GM23338 (cell line): Measurements from ENCODE around the gene TEKT5. TPM values are rescaled to one million over a fixed set of nuclear protein-coding genes. Genes with fewer than 3 reads are reported as not detected.

Experiments used
- ATAC-seq: fragments of 200-7000 bp; cut with Tn5 transposase; 3 replicates; pipeline ENCODE4 v1.9.1; 2020
- DNase-seq: peaks from one replicate; pipeline ENCODE4 v3.0.0-alpha.2; 2015; ENCODE audit warnings: low spot score
- H2AFZ ChIP-seq: fragments of 200-600 bp; sonication (generic); 2 replicates; pipeline ENCODE4 v1.8.0; 2016; ENCODE audit warnings: antibody characterized with exemption, mild to moderate bottlenecking, moderate library complexity
- H3F3A ChIP-seq: fragments of 200-600 bp; sonication (generic); replicated peaks from 2 replicates; pipeline ENCODE4 v1.8.0; 2017; ENCODE audit warnings: antibody characterized with exemption, mixed run types, low read depth
- H3K27ac ChIP-seq: fragments of 200-600 bp; sonication (generic); 2 replicates; pipeline ENCODE4 v1.6.1; 2016; ENCODE audit warnings: low read depth
- H3K27me3 ChIP-seq: fragments of 200-600 bp; sonication (generic); 2 replicates; pipeline ENCODE4 v1.8.0; 2016; ENCODE audit warnings: mild to moderate bottlenecking, mixed run types, moderate library complexity; ENCODE audit not compliant: insufficient read depth
- H3K36me3 ChIP-seq: fragments of 200-600 bp; sonication (generic); 2 replicates; pipeline ENCODE4 v1.8.0; 2016; ENCODE audit warnings: mild to moderate bottlenecking; ENCODE audit not compliant: insufficient read depth
- H3K4me1 ChIP-seq: fragments of 200-600 bp; sonication (generic); 2 replicates; pipeline ENCODE4 v1.8.0; 2016; ENCODE audit warnings: mild to moderate bottlenecking, moderate library complexity; ENCODE audit not compliant: insufficient read depth
- H3K4me2 ChIP-seq: fragments of 200-600 bp; sonication (generic); 2 replicates; pipeline ENCODE4 v1.7.1; 2017; ENCODE audit warnings: mixed run types
- H3K4me3 ChIP-seq: fragments of 200-600 bp; sonication (generic); 2 replicates; pipeline ENCODE4 v1.6.1; 2016; ENCODE audit warnings: mixed run types
- H3K79me2 ChIP-seq: fragments of 200-600 bp; sonication (generic); replicated peaks from 2 replicates; pipeline ENCODE4 v1.8.0; 2017; ENCODE audit warnings: mild to moderate bottlenecking; ENCODE audit not compliant: insufficient read depth
- H3K9me2 ChIP-seq: fragments of 200-600 bp; sonication (generic); 2 replicates; pipeline ENCODE4 v1.8.0; 2017; ENCODE audit not compliant: insufficient read depth
- H4K20me1 ChIP-seq: fragments of 200-600 bp; sonication (generic); replicated peaks from 2 replicates; pipeline ENCODE4 v1.8.0; 2017; ENCODE audit warnings: mild to moderate bottlenecking; ENCODE audit not compliant: insufficient read depth
- H3K27ac Mint-ChIP-seq: 2 replicates; pipeline ENCODE4 v1.8.0; 2020; ENCODE audit warnings: inconsistent platforms, mild to moderate bottlenecking, moderate library complexity, mixed read lengths
- H3K27me3 Mint-ChIP-seq: 3 replicates; pipeline ENCODE4 v1.8.0; 2022; ENCODE audit warnings: low read depth, mild to moderate bottlenecking, moderate library complexity, mixed read lengths, inconsistent platforms; ENCODE audit not compliant: insufficient read depth, poor library complexity
- H3K36me3 Mint-ChIP-seq: 3 replicates; pipeline ENCODE4 v1.8.0; 2021; ENCODE audit warnings: low read depth, mild to moderate bottlenecking, inconsistent platforms, moderate library complexity, mixed read lengths
- H3K4me1 Mint-ChIP-seq: 3 replicates; pipeline ENCODE4 v1.8.0; 2020; ENCODE audit warnings: mild to moderate bottlenecking, inconsistent platforms, mixed read lengths
- H3K4me3 Mint-ChIP-seq: 3 replicates; pipeline ENCODE4 v1.8.0; 2021; ENCODE audit warnings: moderate library complexity, mild to moderate bottlenecking, inconsistent platforms, mixed read lengths
- H3K9me3 Mint-ChIP-seq: 3 replicates; pipeline ENCODE4 v1.8.0; 2020; ENCODE audit warnings: moderate library complexity, mild to moderate bottlenecking, inconsistent platforms, mixed read lengths
- EZH2phosphoT487 ChIP-seq: fragments of 200-600 bp; sonication (generic); IDR thresholded peaks from one replicate; pipeline ENCODE4 v1.8.1; 2018; ENCODE audit warnings: antibody characterized with exemption; ENCODE audit not compliant: unreplicated experiment
- JUNB ChIP-seq: IDR thresholded peaks from one replicate; pipeline ENCODE4 v1.6.1; 2016; ENCODE audit warnings: antibody characterized with exemption; ENCODE audit not compliant: unreplicated experiment
- NANOG ChIP-seq: IDR thresholded peaks from 2 replicates; pipeline ENCODE4 v1.6.1; 2016; ENCODE audit warnings: antibody characterized with exemption, borderline replicate concordance
- ZNF114 ChIP-seq: fragments of 250-450 bp; sonication (Bioruptor Pico); IDR thresholded peaks from 2 replicates; pipeline ENCODE4 v1.5.0; 2020; ENCODE audit warnings: mild to moderate bottlenecking, moderate library complexity
- ZNF331 ChIP-seq: fragments of 250-450 bp; sonication (Bioruptor Pico); IDR thresholded peaks from 2 replicates; pipeline ENCODE4 v1.5.0; 2020; ENCODE audit warnings: low read depth, mild to moderate bottlenecking, moderate library complexity
- polyA plus RNA-seq: library from polyadenylated mRNA; unstranded; fragments of >200 nt; fragmentation: Nextera tagmentation; extraction: Ambion mirVana; gene quantifications from 2 replicates; pipeline ENCODE4 v1.2.1, GENCODE V29; 2016
- total RNA-seq: library from RNA; depleted of rRNA; stranded (reverse); fragments of >200 nt; shearing (Covaris generic); gene quantifications from 2 replicates; pipeline ENCODE4 v1.2.3, GENCODE V29; 2014
- TF ChIP-seq, protein P1 (sequence below): fragments of 250-450 bp; sonication (Bioruptor Pico); IDR thresholded peaks from 2 replicates; pipeline ENCODE4 v1.5.0; 2020; ENCODE audit warnings: mild to moderate bottlenecking, moderate library complexity

TEKT5 gene
- total and polyA plus RNA-seq, 2 experiments from 2014 or later: 0.52 TPM; not detected in 1

DNA sequence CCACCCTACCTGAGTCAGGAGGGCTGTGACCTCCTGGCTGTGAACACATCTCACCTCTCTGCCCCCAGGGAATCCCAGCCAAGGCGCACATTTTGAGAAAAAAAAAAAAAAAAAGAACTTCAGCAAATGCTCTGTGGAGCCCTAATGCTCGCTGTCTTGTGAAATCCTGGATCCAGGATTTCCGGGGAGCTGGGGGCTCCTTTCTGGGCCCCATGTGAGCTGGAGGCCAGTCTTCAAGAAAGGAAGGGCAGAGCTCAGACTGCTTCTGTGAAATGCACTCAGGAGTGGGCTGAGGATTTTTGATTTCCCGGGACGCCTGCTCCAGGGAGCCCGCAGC is 78.3 kb downstream of the TEKT5 start (continued):
- TF ChIP-seq, protein P1, sequence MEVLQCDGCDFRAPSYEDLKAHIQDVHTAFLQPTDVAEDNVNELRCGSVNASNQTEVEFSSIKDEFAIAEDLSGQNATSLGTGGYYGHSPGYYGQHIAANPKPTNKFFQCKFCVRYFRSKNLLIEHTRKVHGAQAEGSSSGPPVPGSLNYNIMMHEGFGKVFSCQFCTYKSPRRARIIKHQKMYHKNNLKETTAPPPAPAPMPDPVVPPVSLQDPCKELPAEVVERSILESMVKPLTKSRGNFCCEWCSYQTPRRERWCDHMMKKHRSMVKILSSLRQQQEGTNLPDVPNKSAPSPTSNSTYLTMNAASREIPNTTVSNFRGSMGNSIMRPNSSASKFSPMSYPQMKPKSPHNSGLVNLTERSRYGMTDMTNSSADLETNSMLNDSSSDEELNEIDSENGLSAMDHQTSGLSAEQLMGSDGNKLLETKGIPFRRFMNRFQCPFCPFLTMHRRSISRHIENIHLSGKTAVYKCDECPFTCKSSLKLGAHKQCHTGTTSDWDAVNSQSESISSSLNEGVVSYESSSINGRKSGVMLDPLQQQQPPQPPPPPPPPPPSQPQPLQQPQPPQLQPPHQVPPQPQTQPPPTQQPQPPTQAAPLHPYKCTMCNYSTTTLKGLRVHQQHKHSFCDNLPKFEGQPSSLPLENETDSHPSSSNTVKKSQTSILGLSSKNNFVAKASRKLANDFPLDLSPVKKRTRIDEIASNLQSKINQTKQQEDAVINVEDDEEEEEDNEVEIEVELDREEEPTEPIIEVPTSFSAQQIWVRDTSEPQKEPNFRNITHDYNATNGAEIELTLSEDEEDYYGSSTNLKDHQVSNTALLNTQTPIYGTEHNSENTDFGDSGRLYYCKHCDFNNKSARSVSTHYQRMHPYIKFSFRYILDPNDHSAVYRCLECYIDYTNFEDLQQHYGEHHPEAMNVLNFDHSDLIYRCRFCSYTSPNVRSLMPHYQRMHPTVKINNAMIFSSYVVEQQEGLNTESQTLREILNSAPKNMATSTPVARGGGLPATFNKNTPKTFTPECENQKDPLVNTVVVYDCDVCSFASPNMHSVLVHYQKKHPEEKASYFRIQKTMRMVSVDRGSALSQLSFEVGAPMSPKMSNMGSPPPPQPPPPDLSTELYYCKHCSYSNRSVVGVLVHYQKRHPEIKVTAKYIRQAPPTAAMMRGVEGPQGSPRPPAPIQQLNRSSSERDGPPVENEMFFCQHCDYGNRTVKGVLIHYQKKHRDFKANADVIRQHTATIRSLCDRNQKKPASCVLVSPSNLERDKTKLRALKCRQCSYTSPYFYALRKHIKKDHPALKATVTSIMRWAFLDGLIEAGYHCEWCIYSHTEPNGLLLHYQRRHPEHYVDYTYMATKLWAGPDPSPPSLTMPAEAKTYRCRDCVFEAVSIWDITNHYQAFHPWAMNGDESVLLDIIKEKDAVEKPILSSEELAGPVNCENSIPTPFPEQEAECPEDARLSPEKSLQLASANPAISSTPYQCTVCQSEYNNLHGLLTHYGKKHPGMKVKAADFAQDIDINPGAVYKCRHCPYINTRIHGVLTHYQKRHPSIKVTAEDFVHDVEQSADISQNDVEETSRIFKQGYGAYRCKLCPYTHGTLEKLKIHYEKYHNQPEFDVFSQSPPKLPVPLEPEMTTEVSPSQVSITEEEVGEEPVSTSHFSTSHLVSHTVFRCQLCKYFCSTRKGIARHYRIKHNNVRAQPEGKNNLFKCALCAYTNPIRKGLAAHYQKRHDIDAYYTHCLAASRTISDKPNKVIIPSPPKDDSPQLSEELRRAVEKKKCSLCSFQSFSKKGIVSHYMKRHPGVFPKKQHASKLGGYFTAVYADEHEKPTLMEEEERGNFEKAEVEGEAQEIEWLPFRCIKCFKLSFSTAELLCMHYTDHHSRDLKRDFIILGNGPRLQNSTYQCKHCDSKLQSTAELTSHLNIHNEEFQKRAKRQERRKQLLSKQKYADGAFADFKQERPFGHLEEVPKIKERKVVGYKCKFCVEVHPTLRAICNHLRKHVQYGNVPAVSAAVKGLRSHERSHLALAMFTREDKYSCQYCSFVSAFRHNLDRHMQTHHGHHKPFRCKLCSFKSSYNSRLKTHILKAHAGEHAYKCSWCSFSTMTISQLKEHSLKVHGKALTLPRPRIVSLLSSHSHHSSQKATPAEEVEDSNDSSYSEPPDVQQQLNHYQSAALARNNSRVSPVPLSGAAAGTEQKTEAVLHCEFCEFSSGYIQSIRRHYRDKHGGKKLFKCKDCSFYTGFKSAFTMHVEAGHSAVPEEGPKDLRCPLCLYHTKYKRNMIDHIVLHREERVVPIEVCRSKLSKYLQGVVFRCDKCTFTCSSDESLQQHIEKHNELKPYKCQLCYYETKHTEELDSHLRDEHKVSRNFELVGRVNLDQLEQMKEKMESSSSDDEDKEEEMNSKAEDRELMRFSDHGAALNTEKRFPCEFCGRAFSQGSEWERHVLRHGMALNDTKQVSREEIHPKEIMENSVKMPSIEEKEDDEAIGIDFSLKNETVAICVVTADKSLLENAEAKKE (CRISPR knock-in tag): no peak
- TF ChIP-seq ZNF114 (no peak), NANOG (no peak), EZH2phosphoT487 (no peak), ZNF331 (CRISPR knock-in tag) (no peak)

DNA sequence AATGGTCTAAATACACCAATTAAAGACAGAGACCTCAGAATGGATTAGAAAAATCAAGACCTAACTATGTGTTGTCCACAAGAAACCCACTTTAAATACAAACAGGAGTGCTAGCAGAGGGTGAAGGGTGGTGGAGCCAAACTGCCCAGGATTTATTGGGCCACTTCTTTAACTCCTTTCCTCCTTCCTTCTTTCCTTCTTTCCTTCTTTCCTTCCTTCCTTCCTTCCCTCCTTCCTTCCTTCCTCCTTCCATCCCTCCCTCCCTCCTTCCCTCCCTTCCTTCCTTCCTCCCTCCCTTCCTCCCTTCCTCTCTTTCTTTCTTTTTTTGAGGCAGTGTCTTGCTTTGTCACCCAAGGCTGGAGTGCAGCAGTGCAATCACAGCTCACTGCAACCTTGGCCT is 80.0 kb downstream of the TEKT5 start:
- ATAC-seq (no peak), DNase-seq (no peak)
- no peak overlapping the region for H2AFZ ChIP-seq
- no peaks in the 10 kb centered on the region for H3K9me2 ChIP-seq
- Mint-ChIP-seq H3K27me3 (peaks cover 3% of the 10 kb centered on the region), H3K9me3 (no peaks in the 10 kb centered on the region; the same call in 2 of the 3 replicates), H3K36me3 (no peaks in the 10 kb centered on the region), H3K4me1 (peaks cover 28% of the 10 kb centered on the region), H3K27ac (no peak overlapping the region), H3K4me3 (no peak overlapping the region)
- H3K79me2 ChIP-seq: no peaks in the 10 kb centered on the region
- H3K27ac ChIP-seq: no peak overlapping the region
- no peaks in the 10 kb centered on the region for H3F3A ChIP-seq
- H3K36me3 ChIP-seq: no peaks in the 10 kb centered on the region
- H4K20me1 ChIP-seq: no peaks in the 10 kb centered on the region
- TF ChIP-seq EZH2phosphoT487: no peak
- TF ChIP-seq ZNF331 (CRISPR knock-in tag): no peak
- TF ChIP-seq JUNB: no peak
- peaks cover 6% of the 10 kb centered on the region; the same call in 1 of the 2 replicates for H3K27me3 ChIP-seq
- H3K4me1 ChIP-seq: peaks cover 30% of the 10 kb centered on the region
- no peak overlapping the region for H3K4me2 ChIP-seq
- no peak overlapping the region for H3K4me3 ChIP-seq
